NCI-H2196 treated with DMSO at 0.1 percent for 48 hours (cell line): ENCODE data around the gene MEGF8.

Experiments
- DNase-seq: peaks from one replicate; lab custom pipeline; 2025; ENCODE audit not compliant: unreplicated experiment; lab: John Stamatoyannopoulos, UW

Gene MEGF8

GRCh38 chr19:42410371-42410770, 84.9 kb downstream of the MEGF8 start:
- no peak for DNase-seq

DNA sequence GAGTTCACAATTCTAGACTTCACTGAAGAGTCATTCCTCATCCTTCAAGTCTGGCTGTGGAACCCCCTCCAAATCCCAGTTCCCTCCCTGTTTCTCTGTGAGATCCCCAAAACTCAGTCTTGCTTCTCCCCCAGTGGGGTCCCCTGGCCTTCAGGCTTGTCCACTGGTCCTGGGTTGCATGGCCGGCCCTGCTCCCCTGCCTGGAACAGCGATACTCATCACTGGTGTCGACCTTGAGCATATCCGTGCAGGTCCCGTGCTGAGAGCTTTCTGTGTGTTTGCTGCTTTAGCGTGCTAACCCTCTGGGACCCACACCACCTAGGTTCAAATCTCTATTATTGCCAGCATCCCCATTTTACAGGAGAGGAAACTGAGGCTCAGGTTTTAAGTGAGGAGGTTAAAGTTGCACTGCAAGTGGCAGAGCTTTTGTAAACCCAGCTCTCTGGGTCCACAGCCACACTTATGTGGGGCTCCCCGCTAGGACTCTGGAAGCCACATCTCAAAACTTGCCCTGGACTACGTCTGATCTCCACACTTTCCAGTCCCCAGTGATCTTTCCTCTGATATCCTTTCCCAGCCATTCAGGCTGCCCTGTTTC, 86.2 kb downstream of the MEGF8 start:
- DNase-seq = no peak

- no peak for DNase-seq
Measured at GRCh38 chr19:42412227-42412626, 86.8 kb downstream of the MEGF8 start.

DNA sequence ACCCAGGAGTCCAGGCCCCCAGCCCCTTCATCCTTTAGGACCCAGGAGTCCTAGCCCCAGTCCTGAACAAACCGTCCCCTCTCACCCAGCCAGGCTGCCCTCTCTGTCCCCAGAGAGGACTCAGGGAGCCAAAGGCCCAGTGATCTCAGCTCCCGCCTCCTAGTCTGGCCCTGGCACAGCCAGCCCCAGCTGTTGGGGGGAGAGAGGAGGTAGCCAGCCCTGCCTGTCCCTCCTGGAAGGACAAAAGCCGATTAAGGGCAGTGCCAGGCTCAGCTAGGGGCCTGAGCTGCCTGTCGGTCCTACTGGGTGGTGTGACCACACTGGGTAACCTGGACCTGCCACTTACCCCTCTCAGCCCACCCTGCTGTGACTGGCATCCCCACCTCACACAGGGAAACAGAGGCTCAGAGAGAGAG, 87.2 kb downstream of the MEGF8 start:
- DNase-seq = no peak

GRCh38 chr19:42419309-42419708, 93.9 kb downstream of the MEGF8 start:
- DNase-seq = no peak

DNA sequence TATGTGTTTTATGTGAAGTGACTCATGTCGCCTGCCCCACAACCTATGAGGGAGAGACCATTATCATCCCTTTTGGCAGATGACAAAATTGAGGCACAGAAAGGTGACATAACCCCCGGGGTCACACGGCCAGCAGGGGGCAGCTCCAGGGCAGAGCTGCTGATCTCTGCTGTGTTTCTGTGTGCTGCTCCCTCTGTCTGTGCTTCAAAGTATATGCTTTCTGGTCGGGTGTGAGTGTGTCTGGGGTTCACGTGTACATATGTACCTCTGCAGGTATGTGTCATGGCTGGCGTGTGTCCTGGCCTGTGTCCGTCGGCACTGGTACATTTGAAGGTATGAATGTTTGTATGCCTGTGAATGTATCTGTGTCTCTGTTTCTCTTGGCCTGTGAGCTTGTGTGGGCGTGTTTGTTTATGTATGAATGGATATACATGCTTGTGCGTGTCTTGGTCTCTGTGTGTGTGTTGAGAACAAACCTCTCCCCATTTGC, 94.7 kb downstream of the MEGF8 start:
- DNase-seq = no peak

GRCh38 chr19:42421101-42421500, 95.7 kb downstream of the MEGF8 start:
- no peak for DNase-seq

GRCh38 chr19:42421591-42422031, 96.2 kb downstream of the MEGF8 start:
- no peak for DNase-seq

DNA sequence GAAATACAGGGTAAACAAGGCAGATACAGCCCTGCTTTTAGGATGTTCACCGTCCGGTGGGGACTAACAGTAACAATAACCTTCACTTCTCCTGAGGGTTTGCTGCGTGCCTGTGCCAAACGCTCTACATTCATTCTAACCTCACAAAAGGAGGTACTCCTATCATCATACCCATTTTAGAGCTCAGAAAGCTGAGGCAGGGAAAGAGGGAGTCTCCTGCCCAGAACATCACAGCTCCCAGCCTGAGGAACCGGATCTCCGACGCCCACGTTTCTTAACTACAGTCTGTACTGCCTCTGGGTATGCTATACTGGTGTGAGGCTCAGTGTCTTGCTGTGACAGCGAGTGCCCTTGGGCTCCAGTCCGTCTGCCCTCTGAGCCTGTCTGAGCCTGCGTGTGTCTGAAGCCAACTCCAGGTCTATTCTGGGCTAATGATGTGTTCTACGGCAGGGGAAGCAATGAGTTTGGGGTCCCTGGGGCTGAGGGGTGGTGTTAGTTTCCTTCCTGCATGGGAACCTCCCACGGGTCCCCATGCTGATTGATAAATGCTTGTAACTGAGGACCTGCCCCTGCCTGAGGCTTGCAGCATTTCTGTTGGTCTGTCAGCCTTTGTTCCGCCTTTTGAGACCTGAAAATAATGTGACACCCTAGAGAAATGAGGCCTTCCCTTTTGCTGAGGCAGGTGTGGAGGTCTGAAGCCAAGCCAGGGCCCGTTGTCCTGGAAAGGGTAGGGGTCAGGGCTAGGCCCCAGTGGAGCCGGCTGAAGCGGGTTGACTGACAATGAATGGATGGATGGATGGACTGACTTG, 96.9 kb downstream of the MEGF8 start:
- DNase-seq = no peak

DNA sequence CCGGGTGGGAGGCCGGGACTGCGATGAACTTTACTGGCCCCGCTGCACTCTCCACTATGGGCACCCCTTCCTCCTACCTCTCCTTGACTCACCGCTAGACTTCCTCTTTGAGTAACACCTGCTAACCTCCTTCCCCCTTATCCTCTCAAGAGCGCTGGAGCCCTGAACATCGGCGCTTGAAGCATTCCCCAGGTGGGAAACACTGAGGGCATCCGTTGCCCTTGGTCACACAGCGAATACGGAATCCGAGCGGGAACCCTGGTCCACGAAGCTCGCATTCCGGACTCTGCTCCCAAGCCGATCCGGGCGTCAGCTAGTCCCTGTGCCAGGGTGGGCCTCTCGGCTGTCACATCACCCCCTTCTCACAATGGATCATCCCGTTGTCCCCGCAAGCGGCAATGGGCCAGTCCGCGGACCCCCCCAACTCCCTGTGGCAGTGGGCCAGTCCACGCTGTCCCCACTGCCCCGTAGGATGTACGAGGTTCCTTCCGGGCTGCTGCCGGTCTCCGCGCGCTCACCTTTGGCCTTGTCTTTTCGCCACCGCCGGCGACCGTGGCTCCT, 97.5 kb downstream of the MEGF8 start:
- no peak for DNase-seq

GRCh38 chr19:42423462-42424344, 98.3 kb downstream of the MEGF8 start:
- DNase-seq = peak; percentile 87

DNA sequence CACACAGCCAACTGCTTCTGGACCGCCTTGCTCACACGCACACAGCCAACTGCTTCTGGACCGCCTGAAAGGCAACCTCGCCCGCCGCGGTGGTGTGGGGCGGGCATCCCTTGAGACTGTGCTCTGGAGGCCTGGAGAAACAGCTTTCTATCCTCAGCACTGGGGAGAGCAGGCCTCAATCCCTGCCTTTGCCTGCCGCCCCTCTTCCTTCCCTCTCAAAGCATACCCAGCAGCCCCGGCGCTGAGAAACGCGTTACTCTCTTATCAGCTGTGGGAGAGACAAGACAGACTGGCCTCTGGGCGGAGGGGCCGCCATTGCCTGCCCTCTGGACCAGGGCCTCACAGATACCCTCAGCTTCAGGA, 98.9 kb downstream of the MEGF8 start:
- no peak for DNase-seq

GRCh38 chr19:42424712-42425131, 99.3 kb downstream of the MEGF8 start:
- DNase-seq = no peak

- DNase-seq = no peak
Measured at GRCh38 chr19:42426643-42427042, 101.2 kb downstream of the MEGF8 start.

- DNase-seq = no peak
Measured at GRCh38 chr19:42427313-42427712, 101.9 kb downstream of the MEGF8 start, which contains the start of gene LIPE. TSS of gene LIPE (minus strand) at chr19:42427388. CDS start at chr19:42427149, 239 bp downstream.
